Kidney epithelial cell (primary cell): ENCODE data around the gene CAMTA1. TPM values are rescaled to one million over a fixed set of nuclear protein-coding genes. Genes with fewer than 3 reads are reported as not detected.

ENCODE experiments used
- DNase-seq: peaks from one replicate; pipeline ENCODE4 v3.0.0-alpha.2; 2010; ENCODE audit warnings: low read depth
- H3K27me3 ChIP-seq: 2 replicates; pipeline ENCODE4 v1.6.0; 2011; ENCODE audit warnings: low read length; ENCODE audit not compliant: control insufficient read depth, insufficient read depth
- H3K36me3 ChIP-seq: 2 replicates; pipeline ENCODE4 v1.5.1; 2011; ENCODE audit warnings: low read length; ENCODE audit not compliant: control insufficient read depth, insufficient read depth
- H3K4me3 ChIP-seq: 2 replicates; pipeline ENCODE4 v1.5.1; 2011; ENCODE audit warnings: low read depth, mild to moderate bottlenecking, control low read depth, low read length
- total RNA-seq: library from RNA; depleted of rRNA; stranded (reverse); fragments of >200 nt; gene quantifications from 2 replicates; pipeline ENCODE4 v1.2.3, GENCODE V29; 2015
- TF ChIP-seq, protein P1 (sequence below): IDR thresholded peaks from 2 replicates; pipeline ENCODE4 v1.5.1; 2011; ENCODE audit warnings: mild to moderate bottlenecking, moderate library complexity, low read length, control low read depth, inconsistent platforms; ENCODE audit not compliant: insufficient read depth, poor library complexity, severe bottlenecking

Gene CAMTA1
- total RNA-seq, 1 donor from 2014 or later: 76.5 TPM

DNA sequence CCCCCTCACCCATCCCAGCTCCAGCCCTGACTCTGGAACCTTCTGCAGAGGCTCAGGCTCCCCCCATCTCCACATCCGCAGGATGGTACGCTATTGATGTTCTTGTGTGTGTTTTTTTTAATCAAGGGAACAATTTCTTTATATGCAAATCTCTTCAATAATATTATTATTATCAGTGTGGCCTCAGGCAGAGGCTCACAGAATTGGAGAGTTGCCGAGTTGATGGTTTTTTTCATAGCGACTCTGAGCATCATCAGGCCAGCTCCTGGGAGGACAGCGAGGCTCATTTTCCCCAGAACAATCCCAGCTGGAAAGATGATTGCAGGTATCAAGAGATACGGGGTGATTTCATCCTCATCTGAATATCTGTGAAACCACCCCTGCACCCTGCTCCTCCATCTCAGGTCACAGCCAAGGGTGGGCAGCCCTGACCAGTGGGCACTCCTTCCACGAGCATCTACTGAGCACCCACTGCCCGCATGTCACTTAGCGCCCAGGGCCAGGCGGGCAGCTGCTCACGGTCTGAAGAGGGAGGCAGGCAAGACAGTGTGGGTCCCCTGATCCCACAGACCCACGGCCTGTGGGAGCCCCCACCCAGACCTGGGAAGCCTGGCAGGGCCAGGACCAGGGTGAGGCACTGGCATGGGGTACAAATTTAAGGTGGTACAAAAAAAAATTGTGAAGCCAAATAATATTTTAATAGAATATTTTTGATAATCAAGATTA is 740.2 kb downstream of the CAMTA1 start:
- DNase-seq: no peak
- TF ChIP-seq, protein P1, sequence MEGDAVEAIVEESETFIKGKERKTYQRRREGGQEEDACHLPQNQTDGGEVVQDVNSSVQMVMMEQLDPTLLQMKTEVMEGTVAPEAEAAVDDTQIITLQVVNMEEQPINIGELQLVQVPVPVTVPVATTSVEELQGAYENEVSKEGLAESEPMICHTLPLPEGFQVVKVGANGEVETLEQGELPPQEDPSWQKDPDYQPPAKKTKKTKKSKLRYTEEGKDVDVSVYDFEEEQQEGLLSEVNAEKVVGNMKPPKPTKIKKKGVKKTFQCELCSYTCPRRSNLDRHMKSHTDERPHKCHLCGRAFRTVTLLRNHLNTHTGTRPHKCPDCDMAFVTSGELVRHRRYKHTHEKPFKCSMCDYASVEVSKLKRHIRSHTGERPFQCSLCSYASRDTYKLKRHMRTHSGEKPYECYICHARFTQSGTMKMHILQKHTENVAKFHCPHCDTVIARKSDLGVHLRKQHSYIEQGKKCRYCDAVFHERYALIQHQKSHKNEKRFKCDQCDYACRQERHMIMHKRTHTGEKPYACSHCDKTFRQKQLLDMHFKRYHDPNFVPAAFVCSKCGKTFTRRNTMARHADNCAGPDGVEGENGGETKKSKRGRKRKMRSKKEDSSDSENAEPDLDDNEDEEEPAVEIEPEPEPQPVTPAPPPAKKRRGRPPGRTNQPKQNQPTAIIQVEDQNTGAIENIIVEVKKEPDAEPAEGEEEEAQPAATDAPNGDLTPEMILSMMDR: no peak
- H3K36me3 ChIP-seq: no peaks in the 10 kb centered on the region
- no peak overlapping the region for H3K4me3 ChIP-seq
- no peaks in the 10 kb centered on the region for H3K27me3 ChIP-seq

DNA sequence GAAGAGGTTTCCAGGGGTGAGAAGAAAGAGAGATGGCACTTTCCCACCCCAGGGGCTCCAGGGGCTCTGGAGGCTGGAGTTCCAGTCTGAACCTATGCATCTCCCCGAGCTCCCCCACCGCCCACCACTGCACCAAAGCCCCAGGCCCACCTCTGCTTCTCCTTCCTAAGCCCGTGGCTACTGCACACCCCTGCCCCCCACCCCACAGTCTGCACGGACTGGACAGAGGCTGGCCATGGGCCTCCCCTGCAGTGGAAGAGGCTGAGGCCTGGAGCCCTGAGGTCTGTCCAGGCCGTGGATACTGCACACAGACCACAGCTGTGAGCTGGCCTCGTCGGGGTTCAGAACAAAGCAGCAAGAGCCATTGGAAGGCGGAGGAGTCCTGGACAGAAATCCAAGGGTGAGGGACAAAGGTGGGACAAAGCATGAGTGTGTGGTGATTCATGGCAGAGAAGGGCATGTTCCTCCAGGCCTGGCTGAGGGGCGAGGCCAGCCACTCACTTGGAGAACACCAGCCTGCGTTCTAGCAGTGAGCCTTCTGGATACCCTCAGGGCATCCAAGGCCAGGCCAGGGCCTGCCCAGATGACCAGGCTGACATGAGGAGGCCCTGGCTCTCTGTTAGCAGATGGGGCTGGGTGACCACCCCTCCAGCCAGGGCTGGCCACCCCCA is 741.1 kb downstream of the CAMTA1 start:
- TF ChIP-seq, protein P1: no peak
- Histone ChIP-seq H3K36me3 (no peaks in the 10 kb centered on the region), H3K27me3 (no peaks in the 10 kb centered on the region), H3K4me3 (no peak overlapping the region)
- DNase-seq: no peak

DNA sequence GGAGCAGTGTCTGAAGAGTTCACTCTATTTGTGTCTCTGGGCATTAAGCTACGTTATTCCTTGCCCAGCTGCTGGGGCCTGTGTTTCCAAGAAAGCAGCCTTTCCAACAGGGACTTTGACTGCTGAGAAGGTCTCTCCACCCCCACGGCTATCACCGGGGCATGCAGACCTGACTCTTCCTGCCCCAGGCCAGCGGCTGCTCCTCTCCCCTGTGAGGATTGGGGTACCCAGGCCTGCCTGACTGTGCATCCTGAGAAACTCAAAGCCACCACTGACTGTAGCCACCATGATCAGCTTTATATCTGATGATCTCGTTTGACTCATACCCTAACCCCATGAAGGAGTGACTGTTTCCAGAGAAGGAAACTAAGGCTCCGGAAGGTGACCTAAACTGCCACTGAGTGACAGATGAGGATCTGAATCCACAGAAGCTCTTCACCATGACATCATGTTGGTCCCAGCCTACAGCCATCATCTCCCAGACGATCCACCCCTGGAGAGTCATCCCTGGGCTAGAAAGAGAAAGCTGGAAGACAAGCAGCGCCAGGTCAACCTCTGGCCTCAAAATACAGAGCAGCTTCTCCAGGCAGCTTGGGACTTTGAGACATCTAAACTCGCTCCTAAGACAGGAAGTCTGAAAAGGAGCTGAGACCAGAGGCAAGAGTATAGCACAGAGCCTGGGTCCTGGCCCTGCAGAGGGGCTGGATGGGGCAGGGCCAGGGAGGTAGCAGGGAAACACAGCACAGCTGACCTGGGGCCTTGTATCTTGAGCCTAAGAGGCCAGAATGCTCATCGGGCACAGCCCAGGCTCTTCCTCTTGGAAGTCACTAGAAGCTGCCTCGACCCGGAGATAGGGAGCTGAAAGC is 741.8 kb downstream of the CAMTA1 start:
- TF ChIP-seq, protein P1: no peak
- H3K27me3 ChIP-seq: no peaks in the 10 kb centered on the region
- H3K4me3 ChIP-seq: no peak overlapping the region
- no peak for DNase-seq
- no peaks in the 10 kb centered on the region for H3K36me3 ChIP-seq

DNA sequence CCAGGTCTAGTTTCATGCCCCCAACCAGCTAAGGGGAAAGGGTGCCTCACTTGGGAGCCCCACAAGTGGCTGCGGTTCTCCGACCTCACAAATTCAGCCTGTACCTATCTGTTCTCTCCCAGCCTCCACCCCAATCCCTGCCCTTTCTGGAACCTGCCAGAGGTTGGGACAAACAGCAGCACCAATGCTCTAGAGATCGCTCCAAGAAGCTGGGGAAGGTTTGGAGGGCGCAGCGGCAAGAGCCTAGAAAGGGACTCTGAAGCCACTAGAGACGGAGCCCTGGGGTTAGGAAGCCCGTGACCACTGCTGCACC is 742.4 kb downstream of the CAMTA1 start:
- H3K36me3 ChIP-seq: no peaks in the 10 kb centered on the region
- no peak overlapping the region for H3K4me3 ChIP-seq
- TF ChIP-seq, protein P1: no peak
- no peak for DNase-seq
- H3K27me3 ChIP-seq: no peaks in the 10 kb centered on the region

DNA sequence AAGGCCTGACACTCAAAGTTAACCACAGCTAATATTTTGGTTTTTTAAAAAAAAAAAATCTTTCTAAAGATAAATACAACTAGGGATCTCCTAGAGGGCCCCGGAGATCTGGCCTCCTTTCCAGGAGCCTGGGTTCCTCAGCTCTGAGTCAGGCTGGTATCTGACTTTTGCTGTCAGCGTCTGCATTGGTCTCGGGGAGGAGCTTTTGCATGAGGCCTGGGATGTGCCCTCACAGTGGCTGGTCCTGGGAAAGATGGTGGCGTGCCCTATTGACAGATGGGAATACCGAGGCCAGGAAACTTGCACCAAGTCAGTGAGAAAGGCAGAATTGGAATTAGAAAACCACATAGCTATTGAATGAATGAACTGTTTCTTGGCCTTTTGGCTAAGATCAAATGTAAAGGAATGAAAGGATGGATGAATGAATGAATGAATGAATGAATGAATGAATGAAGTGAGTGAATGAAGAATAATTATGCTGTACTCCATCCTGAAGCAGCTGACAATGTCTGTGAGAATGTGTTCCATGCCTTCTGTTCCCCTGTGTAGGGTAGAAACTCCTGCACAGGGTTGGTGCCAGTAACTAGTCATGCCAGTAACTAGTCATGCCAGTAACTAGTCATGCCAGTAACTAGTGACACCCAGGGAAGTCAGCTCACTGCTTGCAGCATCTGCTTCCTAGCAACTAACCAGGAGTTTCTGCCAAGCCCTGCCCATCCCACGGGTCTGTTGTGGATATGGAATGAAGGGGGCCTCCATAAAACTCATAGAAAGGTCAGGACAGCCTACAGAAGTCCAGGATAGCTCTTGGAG is 743.3 kb downstream of the CAMTA1 start:
- H3K4me3 ChIP-seq: no peak overlapping the region
- DNase-seq: no peak
- no peaks in the 10 kb centered on the region for H3K27me3 ChIP-seq
- no peaks in the 10 kb centered on the region for H3K36me3 ChIP-seq
- TF ChIP-seq, protein P1: no peak
